SK-MEL-5 (cell line): ENCODE results near the gene PREX1. TPM values are rescaled to one million over a fixed set of nuclear protein-coding genes. Genes with fewer than 3 reads are reported as not detected.

Experiments used
- DNase-seq: peaks from one replicate; pipeline ENCODE4 v3.0.0-alpha.2; 2016; ENCODE audit warnings: low read depth, low spot score
- in situ Hi-C: cut with HindIII; loops from 2 replicates; pipeline ENCODE4 v1.10.0; 2016; ENCODE audit warnings: low sequenced_read_pairs, high pct_unique_total_duplicates, low pct_unique_long_range_greater_than_20kb
- total RNA-seq: library from RNA; depleted of rRNA; stranded (reverse); fragments of >200 nt; shearing (Covaris generic); gene quantifications from 2 replicates; pipeline ENCODE4 v1.2.3, GENCODE V29; 2014

The PREX1 gene
- total RNA-seq, 1 experiment from 2014 or later = 10.0 TPM

DNA sequence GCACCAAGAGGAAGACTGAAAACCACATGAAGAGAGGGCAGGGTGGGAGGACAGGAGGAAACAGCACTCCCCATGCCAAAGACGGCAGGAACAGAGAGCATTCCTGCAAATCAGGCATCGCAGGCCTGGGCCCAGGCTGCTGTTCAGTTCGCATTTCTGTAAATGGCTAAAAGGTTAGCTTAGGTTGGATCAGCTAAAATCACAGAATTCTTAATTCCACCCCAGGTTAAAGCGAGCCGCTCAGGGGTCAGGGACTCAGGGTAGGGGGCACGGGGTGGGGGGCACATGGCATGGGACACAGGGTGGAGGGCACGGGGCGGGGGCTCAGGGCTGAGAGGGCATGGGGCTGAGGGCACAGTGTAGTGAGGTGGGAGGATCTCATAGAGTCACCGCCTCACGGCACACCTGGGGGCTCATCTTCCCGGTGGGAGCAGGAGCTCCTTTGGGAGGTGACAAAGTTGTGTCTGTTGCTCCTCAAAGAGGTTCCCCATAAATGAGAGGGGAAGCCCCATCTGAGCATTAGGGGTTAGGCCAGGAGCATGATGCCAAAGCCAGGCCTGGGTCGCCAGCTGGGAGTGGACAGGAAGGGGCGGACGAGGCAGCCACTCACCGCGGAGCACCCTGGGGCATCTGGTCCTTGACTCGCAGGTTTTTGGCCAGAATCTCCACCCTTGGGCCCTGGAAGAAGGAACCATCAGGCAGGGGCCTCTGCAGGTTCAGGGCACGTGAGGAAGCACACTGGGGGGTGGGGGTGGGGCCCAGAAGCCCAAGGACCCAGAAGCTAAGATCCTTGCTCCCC is 200.7 kb downstream of the PREX1 start:
- no peak for DNase-seq
- in situ Hi-C loops = no loop called here

DNA sequence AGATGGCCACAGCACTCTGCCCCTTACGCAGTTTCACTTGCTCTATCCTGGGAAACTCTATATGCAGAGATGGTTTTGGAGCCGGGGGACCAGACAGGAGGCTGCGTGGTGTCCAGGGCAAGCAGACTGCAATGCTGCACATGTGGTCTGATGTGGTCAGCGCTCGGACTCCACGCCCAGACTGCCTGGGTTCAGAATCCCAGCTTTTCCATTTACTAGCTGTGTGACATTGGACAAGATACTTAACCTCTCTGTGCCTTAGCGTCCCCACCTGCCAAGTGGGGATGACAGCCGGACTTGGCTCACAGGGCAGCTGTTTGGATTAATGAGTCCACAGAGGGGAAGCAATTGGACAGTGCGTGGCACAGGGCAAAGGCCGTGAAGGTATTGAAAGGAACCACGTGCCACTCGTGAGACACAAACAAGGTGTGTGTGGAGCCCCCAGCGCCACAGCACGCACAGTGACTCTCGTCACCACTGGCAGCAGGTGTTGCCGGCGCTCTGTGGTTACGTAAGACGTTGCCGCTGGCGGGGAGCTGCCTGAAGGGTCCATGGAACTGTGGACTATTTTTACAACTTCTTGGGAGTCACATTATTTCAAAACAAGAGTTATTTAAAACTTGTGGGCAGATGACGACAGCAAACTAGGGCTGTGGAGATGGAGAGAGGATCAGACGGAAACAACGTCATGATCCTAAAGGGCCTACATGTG is 201.4 kb downstream of the PREX1 start:
- DNase-seq = peak; percentile 12
- in situ Hi-C loops = no loop called here

DNA sequence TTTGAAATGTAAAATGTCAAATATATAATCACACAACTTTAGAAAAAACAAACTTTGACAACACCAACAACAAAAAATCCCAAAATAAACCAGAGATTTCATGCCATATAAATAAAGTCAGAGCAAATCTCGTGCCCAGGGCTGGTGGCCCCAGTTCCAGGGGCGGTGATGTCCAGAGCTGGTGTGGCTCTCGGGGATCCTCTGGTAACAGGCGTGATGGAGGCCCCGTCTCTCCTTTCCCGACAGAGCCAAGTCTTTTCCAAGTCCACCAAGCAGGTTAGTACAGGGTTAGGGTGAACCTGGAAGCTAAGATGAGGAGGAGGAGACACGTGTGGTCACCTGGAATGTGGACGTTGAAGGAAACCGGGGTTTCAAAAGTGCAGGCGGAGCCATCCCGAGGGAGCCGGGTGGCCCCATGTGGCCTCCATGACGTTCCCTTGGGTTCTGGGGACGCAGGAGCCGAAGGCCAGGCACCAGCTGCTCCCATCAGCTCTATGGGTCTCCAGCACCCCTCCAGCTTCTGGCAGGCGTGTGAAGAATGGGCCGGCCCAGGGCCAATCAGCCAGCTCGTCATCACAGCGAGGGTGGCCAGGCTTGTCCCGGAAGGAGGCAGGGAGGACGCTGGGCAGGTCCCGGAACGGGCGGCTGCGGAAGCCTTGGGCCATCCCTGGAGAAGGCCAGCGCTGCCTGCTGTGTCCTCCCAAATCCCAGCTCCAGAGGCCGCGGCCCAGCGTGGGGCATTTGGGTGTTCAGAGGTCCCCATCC is 202.5 kb downstream of the PREX1 start:
- in situ Hi-C loops = no loop called here
- no peak for DNase-seq

DNA sequence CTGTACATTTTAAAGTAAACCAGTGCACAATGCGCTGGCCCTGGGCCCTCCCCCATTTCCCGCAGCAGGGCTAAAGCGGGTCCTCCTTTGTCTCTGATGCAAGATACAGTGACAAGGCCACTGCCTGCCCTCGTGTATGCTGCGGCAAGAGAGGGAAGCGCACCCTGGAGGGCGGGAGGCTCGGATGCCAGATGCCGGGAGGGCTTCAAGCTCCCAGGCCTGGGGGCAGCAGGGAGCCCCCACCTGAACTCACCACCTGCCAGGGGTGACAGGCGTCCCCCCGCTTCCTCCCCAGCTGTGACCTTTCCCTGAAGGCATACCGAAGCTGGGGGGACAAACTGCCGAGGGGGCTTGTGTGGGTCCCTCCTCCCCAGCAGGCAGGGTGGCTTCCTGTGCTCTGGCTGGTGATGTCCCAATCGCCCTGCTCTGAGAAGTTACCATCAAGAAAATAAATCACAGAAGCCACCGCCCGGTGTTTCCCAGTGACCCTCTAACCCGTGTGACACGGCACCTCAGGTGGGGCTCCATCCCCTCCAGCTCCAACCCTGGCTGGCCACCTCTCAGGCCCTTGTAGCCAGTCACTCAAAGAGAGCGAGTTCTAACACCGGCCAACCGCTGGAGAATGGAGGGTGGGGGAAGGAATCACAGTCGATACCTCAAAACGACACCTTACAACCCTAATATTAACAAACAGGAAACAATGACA is 203.3 kb downstream of the PREX1 start:
- in situ Hi-C loops = no loop called here

DNA sequence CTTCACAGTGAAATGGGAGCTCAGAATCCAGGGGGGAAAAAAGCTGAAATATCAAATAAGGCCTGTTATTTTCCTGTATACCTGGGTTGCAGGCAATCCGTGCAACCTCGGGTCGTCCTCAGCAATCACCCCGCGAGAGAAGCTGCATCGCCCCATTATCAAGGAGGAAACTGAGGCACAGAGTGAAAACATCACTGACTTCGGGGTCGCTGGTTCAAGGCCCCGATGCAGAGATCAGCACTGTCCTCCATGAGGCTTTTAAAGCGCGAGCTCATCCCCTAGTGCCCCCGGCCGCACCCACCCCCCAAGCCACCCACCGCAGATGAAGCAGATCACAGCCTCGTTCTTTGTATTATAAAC is 203.9 kb downstream of the PREX1 start:
- in situ Hi-C loops = no loop called here
- no peak for DNase-seq

More for the DNA sequence above, 203.3 kb downstream of the PREX1 start:
- DNase-seq = no peak

DNA sequence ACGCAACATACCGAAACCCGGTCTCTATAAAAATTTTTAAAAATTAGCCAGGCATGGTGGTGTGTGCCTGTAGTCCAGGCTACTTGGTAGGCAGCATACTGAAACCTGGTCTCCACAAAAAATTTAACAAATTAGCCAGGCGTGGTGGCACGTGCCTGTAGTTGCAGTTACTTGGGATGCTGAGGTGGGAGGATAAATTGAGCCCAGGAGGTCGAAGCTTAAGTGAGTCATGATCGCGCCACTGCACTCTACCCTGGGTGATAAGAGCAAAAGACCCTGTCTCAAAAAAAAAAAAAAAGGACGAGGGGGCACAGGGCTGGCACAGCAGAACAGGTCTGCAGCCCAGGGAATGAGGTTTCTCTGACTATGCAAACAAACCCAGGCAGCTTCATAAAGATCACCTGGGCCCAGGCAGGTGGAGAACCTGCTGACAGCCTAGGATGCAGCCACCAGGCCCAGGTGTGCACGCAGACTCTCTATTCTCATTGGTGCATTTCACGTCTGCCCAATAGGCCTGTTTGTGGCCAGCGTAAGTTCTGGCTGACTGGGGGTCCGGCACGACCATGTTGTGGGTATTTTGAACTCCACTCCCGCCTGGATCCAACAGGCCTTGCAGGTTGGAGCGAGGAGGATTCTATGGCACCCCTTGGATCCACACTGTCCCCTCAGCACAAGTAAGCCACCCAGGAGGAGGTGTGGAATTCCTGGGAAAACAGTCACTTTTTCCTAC is 204.5 kb downstream of the PREX1 start:
- DNase-seq = no peak
- in situ Hi-C loops = no loop called here

DNA sequence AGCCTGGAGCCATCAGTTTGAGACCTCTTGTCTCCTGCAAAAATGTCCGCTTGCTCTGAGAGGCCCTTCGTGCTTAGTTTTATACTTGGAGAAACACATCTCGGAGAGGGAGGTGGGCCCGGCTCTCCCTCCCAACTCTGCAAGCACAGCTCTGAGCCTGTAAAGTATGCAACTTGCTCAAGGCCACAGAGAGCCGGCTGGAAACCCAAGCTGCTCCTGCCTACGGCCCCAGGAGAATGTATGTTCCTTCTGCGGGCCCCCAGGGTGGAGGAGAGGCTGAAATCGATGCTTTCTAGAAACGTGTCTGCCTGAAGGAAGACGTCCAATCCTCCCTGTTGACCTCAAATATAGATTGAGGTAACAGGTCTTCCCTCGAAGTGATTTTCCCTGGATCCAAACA is 205.4 kb downstream of the PREX1 start:
- no peak for DNase-seq
- in situ Hi-C loops = no loop called here

DNA sequence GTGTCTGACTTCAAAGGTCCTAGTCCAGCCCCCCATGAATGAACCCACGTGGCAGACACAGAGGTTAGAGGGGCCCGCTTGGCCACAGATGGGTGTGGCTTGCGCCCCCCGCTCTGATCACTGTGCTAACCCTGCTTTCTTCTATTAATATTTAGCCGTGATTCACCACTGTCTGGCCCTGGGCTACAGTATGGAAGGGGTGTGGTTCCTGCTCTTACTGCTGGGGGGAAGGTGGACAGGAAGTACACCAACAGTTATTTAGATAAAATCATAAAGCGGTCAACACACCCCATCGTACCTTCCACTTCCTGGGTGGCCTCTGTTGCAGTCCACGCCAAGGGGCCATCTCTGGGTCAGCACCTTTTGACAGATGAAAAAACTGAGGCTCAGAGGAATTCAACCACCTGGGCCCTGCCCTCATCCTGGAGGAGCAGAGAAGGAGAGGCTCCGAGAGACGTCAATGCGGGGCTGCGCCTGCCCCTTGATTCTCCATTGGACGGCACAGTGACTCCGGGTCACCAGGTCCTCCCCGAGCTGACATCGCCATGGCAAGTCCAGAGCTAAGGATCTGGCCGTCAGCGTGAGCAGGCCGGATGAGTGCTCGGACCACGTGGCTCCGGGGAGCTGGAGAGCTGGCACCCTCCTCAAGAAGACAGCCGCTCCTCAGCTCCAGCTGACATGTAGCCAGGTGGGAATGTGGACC is 206.3 kb downstream of the PREX1 start:
- DNase-seq = no peak
- in situ Hi-C loops = no loop called here

DNA sequence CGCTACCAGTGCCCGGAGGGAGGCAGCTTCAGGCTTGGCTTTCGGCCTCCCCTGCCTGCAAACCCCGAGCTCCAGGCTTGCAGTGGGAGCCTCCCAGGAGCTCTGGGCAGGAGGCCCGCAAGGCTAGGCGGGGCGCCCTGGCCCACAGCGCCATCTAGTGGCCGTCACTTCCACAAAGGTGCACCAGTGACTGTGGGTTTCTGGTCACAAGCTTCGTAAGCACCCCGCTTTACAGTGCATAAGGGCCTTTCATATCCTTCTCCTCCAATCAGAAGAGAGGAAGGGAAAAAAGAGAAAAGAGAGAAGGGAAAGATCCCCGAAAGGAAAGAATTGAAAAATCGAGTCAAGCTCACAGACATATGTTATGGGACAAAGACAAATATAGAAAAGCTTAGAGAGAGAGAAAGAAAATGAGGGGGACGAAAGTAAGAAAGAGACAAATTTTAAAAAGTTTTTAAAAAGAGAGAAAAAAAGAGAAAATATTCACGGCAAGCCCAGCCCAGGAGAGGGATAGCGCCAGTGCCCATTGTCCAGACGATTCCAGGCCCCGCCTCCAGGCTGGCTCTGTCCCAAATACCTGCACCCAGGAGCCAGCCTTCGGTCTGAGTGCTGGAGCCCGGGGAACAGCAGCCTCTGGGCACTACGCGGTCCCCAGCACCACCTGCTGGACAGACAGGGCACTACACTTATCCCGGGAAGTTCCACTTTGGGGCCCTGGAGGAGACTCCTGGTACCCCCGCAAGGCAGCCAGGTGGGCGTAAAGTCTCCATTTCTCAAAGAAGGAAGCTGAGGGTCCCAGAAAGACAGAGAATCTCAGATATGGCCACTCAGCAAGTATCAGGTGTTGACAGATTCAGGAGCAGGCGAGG is 207.1 kb downstream of the PREX1 start:
- in situ Hi-C loops = no loop called here
- peak; percentile 82 for DNase-seq

DNA sequence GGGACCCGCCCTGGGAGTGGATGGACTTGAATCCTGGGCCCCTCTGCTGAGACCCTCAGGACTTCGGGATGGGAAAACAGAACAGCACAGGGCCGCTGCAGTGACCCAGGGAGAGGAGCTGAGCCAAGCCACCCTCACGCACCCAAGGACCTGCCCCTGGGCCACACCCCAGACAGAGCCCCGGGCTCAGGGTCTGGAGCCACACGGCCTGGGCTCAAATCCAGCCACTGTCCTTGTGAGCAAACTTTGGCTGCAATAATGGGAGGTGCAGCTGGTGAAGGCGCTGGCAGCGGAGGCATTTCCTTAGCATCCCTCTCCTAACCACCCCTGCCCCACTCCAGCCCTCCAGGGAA is 207.7 kb downstream of the PREX1 start:
- in situ Hi-C loops = no loop called here
- no peak for DNase-seq

DNA sequence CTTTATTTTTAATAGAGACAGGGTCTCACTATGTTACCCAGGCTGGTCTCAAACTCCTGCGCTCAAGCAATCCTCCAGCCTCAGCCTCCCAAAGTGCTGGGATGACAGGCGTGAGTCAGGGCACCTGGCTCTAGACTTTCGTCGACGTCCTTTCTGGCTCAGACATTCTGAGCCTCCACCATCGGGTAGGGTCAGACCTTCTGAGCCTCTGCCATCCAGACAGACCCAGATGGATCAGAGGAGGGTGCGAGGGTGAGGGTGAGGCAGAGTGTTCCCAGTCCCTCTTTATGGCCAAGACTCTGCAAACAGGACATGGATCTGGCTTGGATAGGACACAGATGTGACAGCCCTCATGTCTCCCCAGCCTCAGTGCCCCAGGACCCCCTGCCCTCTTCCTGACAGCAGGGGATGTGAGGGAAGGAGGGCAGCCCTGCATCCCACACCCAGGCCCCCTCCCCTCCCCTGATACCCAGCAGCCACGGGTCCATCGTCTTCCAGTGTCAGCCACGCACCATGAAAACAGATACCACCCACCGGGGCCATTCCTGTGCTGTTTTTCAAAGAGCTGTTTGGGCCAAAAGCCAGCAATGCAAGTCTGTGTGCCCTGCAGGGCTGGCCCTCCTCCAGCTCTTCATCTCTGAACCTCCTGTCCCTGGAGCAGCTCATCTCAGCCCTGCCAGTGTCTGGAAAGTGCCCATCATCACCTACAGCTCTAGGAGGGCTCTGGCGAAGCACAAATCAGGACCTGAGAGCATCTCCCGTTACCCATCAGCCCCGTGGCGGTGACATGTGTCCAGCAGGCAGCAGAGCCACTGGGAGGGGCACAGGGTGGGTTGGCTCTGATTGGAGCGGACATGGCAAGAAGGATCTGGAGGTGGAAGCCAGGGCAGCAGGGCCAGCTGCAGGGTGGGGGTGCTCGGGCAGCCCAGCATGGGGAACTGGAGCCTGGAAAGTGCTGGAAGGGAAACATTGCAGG is 208.4 kb downstream of the PREX1 start:
- in situ Hi-C loops = no loop called here
- DNase-seq = no peak

DNA sequence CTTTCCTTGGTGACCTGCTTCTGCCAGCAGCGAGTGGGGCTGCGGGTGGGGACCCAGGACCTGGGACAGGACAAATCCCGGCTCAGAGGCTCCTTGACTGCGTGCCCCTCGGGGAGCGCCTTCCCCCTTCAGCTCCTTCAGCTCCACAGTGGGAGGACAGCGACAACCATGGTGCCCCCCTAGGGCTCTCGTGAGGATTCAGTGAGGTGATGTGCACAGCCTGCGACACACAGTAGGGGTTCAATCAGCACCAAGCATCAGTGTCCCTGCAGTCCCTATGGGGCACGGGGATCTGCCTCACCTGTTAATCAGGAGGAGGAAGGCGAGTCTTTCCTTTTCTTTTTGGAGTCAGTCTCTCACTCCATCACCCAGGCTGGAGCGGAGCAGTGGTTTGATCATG is 209.2 kb downstream of the PREX1 start:
- in situ Hi-C loops = no loop called here
- DNase-seq = no peak

DNA sequence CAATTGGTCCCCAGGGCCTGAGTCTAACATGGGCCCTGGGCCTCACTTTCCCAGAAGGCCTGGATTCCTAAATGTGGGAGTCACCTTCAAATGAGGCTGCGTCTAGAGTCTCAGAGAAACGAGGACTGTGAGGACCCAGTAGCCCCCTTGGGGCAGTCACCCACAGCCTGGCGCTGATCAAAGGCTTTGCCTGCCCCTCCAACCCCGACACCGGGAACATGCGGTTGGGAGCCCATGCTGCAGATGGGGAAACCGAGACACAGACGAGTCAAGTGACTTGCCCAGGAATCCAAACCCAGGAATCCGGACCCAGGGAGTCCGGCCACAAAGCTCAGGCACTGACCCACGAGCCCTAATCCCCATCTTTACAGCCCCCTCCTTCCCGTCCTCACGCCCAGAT is 209.7 kb downstream of the PREX1 start:
- no peak for DNase-seq
- in situ Hi-C loops = no loop called here

DNA sequence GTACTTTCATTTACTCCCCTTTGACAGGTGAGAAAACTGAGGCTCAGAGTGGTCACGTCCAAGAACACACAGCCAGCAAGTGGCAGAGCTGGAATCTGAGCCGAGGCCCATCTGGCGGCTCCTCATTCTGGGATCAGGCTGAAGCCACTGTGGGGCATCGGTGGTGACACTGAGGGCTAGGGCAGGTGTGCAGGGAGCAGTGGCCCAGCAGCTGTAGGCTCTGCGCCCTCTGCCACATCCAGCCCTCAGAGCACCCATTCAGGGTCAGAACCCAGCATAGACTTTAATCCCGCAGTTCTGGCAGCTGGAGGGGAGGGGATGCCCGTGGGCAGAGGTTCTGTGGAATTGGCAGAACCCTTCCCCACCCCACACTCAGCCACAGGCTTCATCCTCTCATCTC is 210.3 kb downstream of the PREX1 start:
- DNase-seq = no peak
- in situ Hi-C loops = no loop called here

DNA sequence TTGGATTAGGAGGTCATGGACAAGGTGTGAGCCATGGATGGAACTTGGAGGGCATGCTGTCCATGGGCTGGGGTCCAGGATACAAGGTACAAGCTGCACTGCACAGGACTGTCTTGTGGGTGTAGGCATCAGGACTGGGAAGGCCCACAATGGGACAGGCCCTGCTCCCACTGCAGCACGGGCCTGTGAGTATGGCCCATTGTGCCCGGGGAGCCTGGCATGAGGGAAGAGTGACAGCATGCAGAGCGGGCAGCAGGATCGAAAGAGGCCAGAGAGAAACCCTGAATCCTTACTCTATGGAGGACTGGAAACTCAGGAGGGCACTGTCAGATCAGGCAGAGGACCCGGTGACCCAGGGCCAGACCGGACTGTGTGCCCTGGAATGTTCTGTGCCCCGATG is 211.3 kb downstream of the PREX1 start:
- no peak for DNase-seq
- in situ Hi-C loops = no loop called here
